ENCODE results near the gene LHX4. TPM values are rescaled to one million over a fixed set of nuclear protein-coding genes. Genes with fewer than 3 reads are reported as not detected.

Gene LHX4
- total and polyA plus RNA-seq, 4 donors, result 0.02 to 0.03 (median 0.02) TPM; not detected in 1

DNA sequence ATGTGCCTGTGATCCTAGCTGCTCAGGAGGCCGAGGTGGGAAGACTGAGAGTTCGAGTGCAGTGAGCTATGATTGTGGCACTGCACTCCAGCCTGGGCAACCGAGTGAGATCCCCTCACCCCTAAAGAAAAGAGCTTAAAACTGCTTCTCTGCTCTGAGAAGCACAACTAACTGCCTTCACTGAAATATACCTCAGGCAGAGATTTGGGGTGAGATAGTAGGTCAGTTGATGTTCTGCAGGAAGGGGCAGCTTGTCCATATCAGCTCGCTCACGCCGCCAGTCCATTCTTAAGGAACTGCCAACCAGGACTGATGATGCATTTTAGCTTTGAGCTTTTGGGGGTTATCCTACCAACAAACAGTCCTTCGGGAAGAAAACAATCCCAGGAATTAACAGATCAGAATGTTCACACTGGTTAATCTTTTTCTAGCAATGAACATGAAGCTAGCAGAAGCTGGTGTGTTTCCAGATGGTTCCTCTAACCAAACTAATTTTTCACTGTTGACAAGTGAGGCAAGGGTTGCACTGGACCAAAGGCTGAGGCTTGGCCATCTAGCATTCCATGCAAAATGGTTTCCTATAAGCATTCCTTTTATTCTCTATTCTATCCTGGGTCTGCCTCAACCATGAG lies 31.6 kb downstream of the LHX4 start:
- TF ChIP-seq, protein P1, sequence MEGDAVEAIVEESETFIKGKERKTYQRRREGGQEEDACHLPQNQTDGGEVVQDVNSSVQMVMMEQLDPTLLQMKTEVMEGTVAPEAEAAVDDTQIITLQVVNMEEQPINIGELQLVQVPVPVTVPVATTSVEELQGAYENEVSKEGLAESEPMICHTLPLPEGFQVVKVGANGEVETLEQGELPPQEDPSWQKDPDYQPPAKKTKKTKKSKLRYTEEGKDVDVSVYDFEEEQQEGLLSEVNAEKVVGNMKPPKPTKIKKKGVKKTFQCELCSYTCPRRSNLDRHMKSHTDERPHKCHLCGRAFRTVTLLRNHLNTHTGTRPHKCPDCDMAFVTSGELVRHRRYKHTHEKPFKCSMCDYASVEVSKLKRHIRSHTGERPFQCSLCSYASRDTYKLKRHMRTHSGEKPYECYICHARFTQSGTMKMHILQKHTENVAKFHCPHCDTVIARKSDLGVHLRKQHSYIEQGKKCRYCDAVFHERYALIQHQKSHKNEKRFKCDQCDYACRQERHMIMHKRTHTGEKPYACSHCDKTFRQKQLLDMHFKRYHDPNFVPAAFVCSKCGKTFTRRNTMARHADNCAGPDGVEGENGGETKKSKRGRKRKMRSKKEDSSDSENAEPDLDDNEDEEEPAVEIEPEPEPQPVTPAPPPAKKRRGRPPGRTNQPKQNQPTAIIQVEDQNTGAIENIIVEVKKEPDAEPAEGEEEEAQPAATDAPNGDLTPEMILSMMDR (IDR thresholded peaks at IDR 0.05; ENCODE audit: control extremely low read depth, extremely low read depth), result no peak
- whole genome bisulfite sequencing, 2 donors, result 76 to 91% methylated on average over 7 of the region's 7 CpGs
- Histone ChIP-seq H3K36me3 (ENCODE audit: control insufficient read depth in 4 of 4, insufficient read depth in 4 of 4, low read length in 4 of 4) (no peaks in the 10 kb centered on the region), H3K27ac (ENCODE audit: low read depth in 1 of 2, low read length in 1 of 2) (no peak overlapping the region), H3K9ac (ENCODE audit: insufficient read depth in 1 of 2, low read length in 2 of 2) (no peak overlapping the region), H3K9me3 (ENCODE audit: control insufficient read depth in 4 of 4, insufficient read depth in 3 of 4, low read length in 3 of 4) (no peaks in the 10 kb centered on the region), H3K4me1 (ENCODE audit: control insufficient read depth in 5 of 5, insufficient read depth in 5 of 5, low read length in 5 of 5) (peaks cover 0 to 3% (median 0%) of the 10 kb centered on the region in 5 donors), H3K4me3 (no peak overlapping the region), H3K27me3 (ENCODE audit: control insufficient read depth in 3 of 3, insufficient read depth in 3 of 3, low read length in 2 of 3) (peaks cover 2 to 15% (median 13%) of the 10 kb centered on the region in 3 donors)
- DNase-seq (no peak), ATAC-seq (ENCODE audit: insufficient read depth, low FRiP score) (no peak)

DNA sequence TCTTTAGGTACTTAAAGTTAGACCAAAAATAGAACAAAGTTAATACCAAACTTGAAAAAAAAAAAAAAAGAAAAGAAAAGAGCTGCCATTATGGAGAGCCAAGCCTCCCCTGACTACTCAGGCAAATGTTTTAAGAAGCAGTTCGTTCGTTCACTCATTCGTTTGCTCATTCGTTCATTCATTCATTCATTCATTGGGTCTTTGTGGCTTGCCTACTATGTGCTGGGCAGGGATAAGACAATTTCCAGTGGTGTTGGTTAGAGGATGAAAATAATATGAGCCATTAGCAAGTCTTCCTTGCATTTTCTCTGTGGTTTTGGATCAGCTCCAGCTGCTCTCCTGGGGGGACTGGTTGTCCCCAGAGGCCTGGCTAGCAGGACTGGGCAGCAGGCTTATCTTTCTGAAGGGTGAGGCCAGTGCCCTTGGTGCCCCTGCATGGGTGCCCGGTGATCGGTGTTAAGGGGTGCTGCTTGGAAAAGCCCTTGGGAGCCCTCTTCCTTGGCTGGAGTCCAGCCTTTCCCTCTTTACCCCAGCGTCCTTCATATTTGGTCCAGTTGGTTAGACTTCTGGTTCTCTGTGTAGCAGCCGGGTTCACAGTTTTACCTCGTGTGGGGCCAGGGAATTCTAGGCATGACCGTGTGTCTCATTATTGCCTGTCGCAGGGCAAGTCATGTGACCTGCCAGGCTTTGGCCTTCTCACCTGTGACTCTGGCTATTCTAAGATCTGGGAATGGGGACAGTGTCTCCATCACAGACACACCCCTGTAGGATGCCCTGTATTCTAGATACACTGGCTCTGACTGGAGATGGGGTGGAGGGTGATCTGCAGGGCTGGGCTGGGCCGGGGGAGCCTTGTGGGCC lies 32.8 kb downstream of the LHX4 start:
- 71 to 82% methylated on average over 12 of the region's 12 CpGs for WGBS, 2 donors
- TF ChIP-seq, protein P1 (IDR thresholded peaks at IDR 0.05; ENCODE audit: control extremely low read depth, extremely low read depth), result no peak
- ATAC-seq (ENCODE audit: insufficient read depth, low FRiP score), result no peak

DNA sequence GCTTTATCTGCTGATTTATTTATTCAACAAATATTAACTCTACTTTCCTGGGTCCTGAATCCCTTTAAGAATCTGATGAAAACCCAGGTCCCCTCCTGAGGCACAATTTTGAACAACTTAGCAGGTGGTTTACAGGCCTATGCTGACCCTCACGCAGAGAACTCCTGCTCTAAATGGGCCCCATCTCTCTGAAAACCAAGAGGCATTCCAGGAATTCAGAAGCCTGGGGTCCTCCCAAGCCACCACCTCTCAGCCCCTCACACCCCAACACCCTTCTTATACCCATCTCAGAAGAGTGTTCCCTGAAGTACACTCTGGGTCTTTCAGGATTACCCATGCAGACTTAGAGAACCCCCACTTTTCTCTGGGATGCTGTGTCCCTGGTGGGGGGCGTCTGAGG lies 34.5 kb downstream of the LHX4 start:
- 58 to 63% methylated on average over 2 of the region's 2 CpGs for WGBS, 2 donors
- TF ChIP-seq, protein P1 (IDR thresholded peaks at IDR 0.05; ENCODE audit: control extremely low read depth, extremely low read depth), result no peak
- no peak overlapping the region for H3K9ac ChIP-seq (ENCODE audit: insufficient read depth in 1 of 2, low read length in 2 of 2)
- H3K27me3 ChIP-seq (ENCODE audit: control insufficient read depth in 3 of 3, insufficient read depth in 3 of 3, low read length in 2 of 3), result peaks cover 0 to 11% (median 7%) of the 10 kb centered on the region in 3 donors
- ATAC-seq (ENCODE audit: insufficient read depth, low FRiP score) (no peak), DNase-seq (no peak)
- H3K4me3 ChIP-seq, result no peak overlapping the region
- no peaks in the 10 kb centered on the region for H3K36me3 ChIP-seq (ENCODE audit: control insufficient read depth in 4 of 4, insufficient read depth in 4 of 4, low read length in 4 of 4)
- no peaks in the 10 kb centered on the region for H3K9me3 ChIP-seq (ENCODE audit: control insufficient read depth in 4 of 4, insufficient read depth in 3 of 4, low read length in 3 of 4)
- H3K27ac ChIP-seq (ENCODE audit: low read depth in 1 of 2, low read length in 1 of 2), result no peak overlapping the region
- H3K4me1 ChIP-seq (ENCODE audit: control insufficient read depth in 5 of 5, insufficient read depth in 5 of 5, low read length in 5 of 5), result peaks cover 0 to 3% (median 0%) of the 10 kb centered on the region in 5 donors

More for the DNA sequence above, 32.8 kb downstream of the LHX4 start:
- Histone ChIP-seq H3K4me1 (ENCODE audit: control insufficient read depth in 5 of 5, insufficient read depth in 5 of 5, low read length in 5 of 5) (peaks cover 0 to 3% (median 0%) of the 10 kb centered on the region in 5 donors), H3K27ac (ENCODE audit: low read depth in 1 of 2, low read length in 1 of 2) (no peak overlapping the region), H3K4me3 (no peak overlapping the region), H3K9me3 (ENCODE audit: control insufficient read depth in 4 of 4, insufficient read depth in 3 of 4, low read length in 3 of 4) (no peaks in the 10 kb centered on the region), H3K27me3 (ENCODE audit: control insufficient read depth in 3 of 3, insufficient read depth in 3 of 3, low read length in 2 of 3) (peaks cover 0 to 13% (median 12%) of the 10 kb centered on the region in 3 donors), H3K36me3 (ENCODE audit: control insufficient read depth in 4 of 4, insufficient read depth in 4 of 4, low read length in 4 of 4) (no peaks in the 10 kb centered on the region), H3K9ac (ENCODE audit: insufficient read depth in 1 of 2, low read length in 2 of 2) (no peak overlapping the region)
- DNase-seq, result no peak
